Measurements from ENCODE around the gene DBN1. TPM values are rescaled to one million over a fixed set of nuclear protein-coding genes. Genes with fewer than 3 reads are reported as not detected.

DBN1 gene
- total and polyA plus RNA-seq, 2 donors (not counting 3 experiments of a cell fraction or from before 2014, with no cell fraction given) = 198 to 336 TPM

DNA sequence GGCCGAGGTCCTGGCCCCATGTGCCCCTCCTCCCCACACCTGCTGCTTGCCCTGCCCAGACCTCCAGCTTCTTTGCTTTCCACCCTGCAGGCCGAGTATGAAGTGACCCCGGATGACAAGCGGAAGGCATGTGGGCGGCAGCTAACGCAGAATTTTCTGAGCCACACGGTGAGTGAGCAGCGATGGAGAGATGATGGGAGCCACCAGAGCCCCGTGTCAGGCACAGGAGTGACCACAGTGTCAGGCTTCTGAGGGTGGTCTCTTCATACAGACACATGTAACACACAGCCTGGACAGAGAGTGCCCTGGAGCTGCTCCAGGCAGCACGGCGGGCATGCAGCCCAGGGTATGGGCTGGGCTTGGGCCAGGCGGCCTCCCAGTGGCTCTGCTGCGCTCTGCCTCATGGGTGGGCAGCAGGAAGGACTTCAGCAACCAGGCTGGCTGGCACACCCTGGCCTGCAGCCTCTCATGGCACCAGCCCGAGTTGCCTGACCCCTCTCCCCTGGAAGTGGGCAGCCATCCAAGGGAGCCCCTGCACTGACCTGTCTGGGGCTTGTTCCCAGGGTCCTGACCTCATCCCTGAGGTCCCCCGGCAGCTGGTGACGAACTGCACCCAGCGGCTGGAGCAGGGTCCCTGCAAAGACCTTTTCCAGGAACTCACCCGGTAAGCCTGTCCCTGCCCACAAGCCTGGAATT, 41.1 kb downstream of the DBN1 start:
- H4K20me1 ChIP-seq (replicated peaks; ENCODE audit: control insufficient read depth, extremely low read depth, insufficient read depth, low read length) = no peaks in the 10 kb centered on the region
- no peaks in the 10 kb centered on the region for H3K9me3 ChIP-seq (replicated peaks; ENCODE audit: control insufficient read depth, insufficient read depth, low read length)
- DNase-seq (ENCODE audit: low read depth, low spot score) = no peak
- H3K4me2 ChIP-seq (ENCODE audit: insufficient read depth, low read length) = no peak overlapping the region
- no TSS peak for BruUV-seq (replicated peaks)
- intact Hi-C loops (cut with micrococcal nuclease) = no loop called here
- H3K9me1 ChIP-seq (replicated peaks; ENCODE audit: control insufficient read depth, extremely low read depth, insufficient read depth, low read length) = no peaks in the 10 kb centered on the region
- no peak overlapping the region for H3K27ac ChIP-seq (ENCODE audit: insufficient read depth, low read depth, low read length)
- H3K9ac ChIP-seq (replicated peaks; ENCODE audit: extremely low read depth, insufficient read depth, low read length) = no peak overlapping the region
- H3K4me1 ChIP-seq (ENCODE audit: control insufficient read depth, extremely low read depth, insufficient read depth, low read length) = peaks cover 4% of the 10 kb centered on the region
- no peaks in the 10 kb centered on the region for H3K27me3 ChIP-seq (ENCODE audit: control insufficient read depth in 2 of 2, insufficient read depth in 2 of 2, low read length in 2 of 2)
- H2AFZ ChIP-seq (ENCODE audit: low read depth, low read length) = no peak overlapping the region
- CTCF ChIA-PET = interaction anchor here (0.7 to 1.4 kb wide), 3 partner anchors 28 to 29 kb away, joined by 3 to 5 read pairs (median 3); no protein-coding TSS in a partner anchor
- FAIRE-seq = no peak
- peaks cover 23% of the 10 kb centered on the region for H3K79me2 ChIP-seq (ENCODE audit: control insufficient read depth, insufficient read depth, low read length)
- H3K4me3 ChIP-seq (replicated peaks in 1 of 3; ENCODE audit: insufficient read depth in 1 of 3, low read depth in 1 of 3, low read length in 3 of 3) = no peak overlapping the region
- dilution Hi-C loops (cut with MboI; ENCODE audit: extremely low pct_ligation_motif_present, low sequenced_read_pairs) = no loop called here
- H3K36me3 ChIP-seq (ENCODE audit: control insufficient read depth in 2 of 2, extremely low read depth in 1 of 2, insufficient read depth in 2 of 2, low read length in 2 of 2) = peaks cover 11 to 31% of the 10 kb centered on the region in 2 experiments
- TF ChIP-seq MYC (IDR thresholded peaks at IDR 0.05; ENCODE audit: low read depth, low read length) (no peak), JUN (IDR thresholded peaks at IDR 0.05; ENCODE audit: borderline replicate concordance, insufficient read depth, insufficient read length, low read depth) (no peak), EZH2 (IDR thresholded peaks at IDR 0.05; ENCODE audit: borderline replicate concordance, low read depth, low read length, severe bottlenecking) (no peak), POLR2AphosphoS5 (IDR thresholded peaks at IDR 0.05; ENCODE audit: insufficient read depth, low read depth, low read length) (no peak), POLR2A (IDR thresholded peaks at IDR 0.05; ENCODE audit: low read depth, low read length) (no peak), GATA2 (IDR thresholded peaks at IDR 0.05; ENCODE audit: insufficient read depth, insufficient read length, low read depth, low read length) (no peak), FOS (IDR thresholded peaks at IDR 0.05; ENCODE audit: borderline replicate concordance, insufficient read depth, low read length) (no peak)
- TF ChIP-seq, protein P1, sequence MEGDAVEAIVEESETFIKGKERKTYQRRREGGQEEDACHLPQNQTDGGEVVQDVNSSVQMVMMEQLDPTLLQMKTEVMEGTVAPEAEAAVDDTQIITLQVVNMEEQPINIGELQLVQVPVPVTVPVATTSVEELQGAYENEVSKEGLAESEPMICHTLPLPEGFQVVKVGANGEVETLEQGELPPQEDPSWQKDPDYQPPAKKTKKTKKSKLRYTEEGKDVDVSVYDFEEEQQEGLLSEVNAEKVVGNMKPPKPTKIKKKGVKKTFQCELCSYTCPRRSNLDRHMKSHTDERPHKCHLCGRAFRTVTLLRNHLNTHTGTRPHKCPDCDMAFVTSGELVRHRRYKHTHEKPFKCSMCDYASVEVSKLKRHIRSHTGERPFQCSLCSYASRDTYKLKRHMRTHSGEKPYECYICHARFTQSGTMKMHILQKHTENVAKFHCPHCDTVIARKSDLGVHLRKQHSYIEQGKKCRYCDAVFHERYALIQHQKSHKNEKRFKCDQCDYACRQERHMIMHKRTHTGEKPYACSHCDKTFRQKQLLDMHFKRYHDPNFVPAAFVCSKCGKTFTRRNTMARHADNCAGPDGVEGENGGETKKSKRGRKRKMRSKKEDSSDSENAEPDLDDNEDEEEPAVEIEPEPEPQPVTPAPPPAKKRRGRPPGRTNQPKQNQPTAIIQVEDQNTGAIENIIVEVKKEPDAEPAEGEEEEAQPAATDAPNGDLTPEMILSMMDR (IDR thresholded peaks at IDR 0.05; ENCODE audit: extremely low read depth in 1 of 2, insufficient read depth in 1 of 2, low read depth in 1 of 2, low read length in 2 of 2) = no peak
- TF ChIP-seq, protein P2, sequence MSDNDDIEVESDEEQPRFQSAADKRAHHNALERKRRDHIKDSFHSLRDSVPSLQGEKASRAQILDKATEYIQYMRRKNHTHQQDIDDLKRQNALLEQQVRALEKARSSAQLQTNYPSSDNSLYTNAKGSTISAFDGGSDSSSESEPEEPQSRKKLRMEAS (IDR thresholded peaks at IDR 0.05; ENCODE audit: insufficient read depth, insufficient read length) = no peak
- POLR2A ChIA-PET = no interaction called here
